GM20431 (cell line): ENCODE results near the gene OR6B2.

Experiments
- in situ Hi-C: fragments of 300-500 bp; cut with MseI, MboI; formaldehyde crosslinking; loops from one replicate; pipeline ENCODE4 v1.15.0; 2020; ENCODE audit warnings: low sequenced_read_pairs; ENCODE audit not compliant: unreplicated experiment

The OR6B2 gene

DNA sequence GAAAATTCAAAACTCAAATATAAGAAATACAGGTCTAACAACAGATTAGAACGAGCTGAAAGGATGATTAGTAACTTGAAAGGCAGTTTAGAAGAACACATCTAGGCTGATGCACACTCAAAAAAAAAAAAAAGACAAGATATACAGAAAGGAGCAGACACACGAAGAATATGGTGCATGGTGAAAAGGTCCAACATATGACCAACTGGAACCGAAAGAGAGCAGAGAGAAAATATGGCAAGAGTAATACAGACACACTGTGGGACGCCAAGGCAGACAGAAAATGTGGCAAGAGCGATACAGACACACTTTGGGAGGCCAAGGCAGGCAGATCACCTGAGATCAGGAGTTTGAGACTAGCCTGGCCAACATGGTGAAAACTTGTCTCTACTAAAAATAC lies 44.9 kb downstream of the OR6B2 start:
- in situ Hi-C loops, result no loop called here

DNA sequence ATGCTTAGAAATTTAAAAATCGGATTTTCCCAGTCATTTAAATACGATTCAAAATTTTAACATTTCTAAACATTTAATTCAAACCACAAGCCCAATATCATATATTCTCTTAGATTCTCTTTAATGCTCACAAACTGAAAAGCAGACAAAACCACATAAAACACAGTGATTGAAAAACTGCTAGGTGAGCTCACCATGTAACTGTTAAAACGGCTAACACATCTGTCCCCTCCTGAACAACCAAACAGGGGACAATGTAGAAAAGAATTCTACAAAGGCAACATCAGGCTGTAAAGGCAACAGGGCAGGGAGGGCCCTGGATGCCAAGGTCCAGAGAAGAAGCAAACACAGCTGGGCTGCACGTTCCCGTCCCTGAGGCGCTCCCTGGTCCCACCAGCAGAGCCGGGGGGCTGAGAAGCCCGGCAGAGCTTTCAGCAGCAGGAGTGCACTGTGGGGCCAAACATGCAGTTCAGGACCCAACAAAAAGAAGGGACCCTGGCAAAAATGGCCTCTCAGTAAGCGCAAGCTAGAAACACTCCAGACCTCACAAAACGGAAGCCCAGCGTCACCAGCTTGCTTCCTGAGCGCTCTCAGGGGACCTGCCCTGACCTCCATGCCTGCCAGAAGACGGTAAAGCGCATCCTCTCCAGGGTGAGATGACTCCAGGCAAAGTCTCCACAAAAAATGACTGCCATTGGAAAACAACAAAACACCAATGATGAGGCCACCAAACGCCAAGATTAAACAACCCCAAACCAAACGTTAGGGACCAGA lies 45.6 kb downstream of the OR6B2 start:
- in situ Hi-C loops, result no loop called here

DNA sequence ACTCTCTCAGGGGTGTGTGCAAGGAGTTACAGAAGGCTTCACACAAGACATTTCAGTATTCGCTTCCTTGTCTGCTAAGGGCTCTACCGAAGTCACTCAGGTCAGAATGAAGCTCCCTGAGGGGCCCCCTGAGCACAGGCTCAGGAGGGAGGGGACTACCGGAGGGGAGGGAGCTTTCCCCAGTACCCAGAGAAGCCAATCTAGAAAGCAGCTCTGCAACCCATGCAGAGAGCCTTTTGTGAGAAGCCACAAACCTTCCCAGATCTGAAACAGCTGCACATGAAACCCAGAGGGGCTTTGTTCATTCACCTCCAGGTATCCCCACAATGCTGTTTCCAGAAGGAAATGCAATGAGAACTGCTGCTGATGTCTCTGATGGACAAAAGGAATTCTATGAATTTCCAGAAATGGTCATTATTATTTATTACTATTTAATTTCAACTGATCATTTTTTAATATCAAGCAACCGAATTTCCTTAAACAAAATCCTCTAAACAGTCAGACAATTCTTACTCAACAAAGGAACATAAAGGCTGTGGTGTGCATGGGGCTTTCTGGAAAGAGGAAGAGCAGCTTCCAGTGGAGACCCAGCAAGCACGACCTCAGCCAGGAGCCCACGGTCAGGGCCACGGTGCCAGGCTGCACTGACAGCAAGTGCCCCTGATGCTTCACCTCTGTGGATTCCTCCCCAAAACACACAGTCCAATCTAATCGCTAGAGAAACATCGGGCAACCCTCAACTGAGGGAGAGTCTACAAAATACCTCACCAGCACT lies 47.0 kb downstream of the OR6B2 start:
- in situ Hi-C loops, result no loop called here
